K562 treated with DMSO at 1 percent for 24 hours (cell line): Measurements from ENCODE around the gene VPS13D. TPM values are rescaled to one million over a fixed set of nuclear protein-coding genes. Genes with fewer than 3 reads are reported as not detected.

Experiments
- total RNA-seq: library from RNA; unstranded; fragments of 300-600 nt; gene quantifications from 2 replicates; pipeline ENCODE4 v1.2.3, GENCODE V29; 2022; ENCODE audit warnings: low read depth; ENCODE audit not compliant: insufficient read depth

Gene VPS13D, protein sequence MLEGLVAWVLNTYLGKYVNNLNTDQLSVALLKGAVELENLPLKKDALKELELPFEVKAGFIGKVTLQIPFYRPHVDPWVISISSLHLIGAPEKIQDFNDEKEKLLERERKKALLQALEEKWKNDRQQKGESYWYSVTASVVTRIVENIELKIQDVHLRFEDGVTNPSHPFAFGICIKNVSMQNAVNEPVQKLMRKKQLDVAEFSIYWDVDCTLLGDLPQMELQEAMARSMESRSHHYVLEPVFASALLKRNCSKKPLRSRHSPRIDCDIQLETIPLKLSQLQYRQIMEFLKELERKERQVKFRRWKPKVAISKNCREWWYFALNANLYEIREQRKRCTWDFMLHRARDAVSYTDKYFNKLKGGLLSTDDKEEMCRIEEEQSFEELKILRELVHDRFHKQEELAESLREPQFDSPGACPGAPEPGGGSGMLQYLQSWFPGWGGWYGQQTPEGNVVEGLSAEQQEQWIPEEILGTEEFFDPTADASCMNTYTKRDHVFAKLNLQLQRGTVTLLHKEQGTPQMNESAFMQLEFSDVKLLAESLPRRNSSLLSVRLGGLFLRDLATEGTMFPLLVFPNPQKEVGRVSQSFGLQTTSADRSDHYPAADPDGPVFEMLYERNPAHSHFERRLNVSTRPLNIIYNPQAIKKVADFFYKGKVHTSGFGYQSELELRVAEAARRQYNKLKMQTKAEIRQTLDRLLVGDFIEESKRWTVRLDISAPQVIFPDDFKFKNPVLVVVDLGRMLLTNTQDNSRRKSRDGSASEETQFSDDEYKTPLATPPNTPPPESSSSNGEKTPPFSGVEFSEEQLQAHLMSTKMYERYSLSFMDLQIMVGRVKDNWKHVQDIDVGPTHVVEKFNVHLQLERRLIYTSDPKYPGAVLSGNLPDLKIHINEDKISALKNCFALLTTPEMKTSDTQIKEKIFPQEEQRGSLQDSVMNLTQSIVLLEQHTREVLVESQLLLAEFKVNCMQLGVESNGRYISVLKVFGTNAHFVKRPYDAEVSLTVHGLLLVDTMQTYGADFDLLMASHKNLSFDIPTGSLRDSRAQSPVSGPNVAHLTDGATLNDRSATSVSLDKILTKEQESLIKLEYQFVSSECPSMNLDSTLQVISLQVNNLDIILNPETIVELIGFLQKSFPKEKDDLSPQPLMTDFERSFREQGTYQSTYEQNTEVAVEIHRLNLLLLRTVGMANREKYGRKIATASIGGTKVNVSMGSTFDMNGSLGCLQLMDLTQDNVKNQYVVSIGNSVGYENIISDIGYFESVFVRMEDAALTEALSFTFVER (N-terminal part only)
- total RNA-seq: 20.1 and 27.5 TPM in 2 replicates

GRCh38 chr1:12229835-12230548, at the start of gene VPS13D:
Gene VPS13D, plus strand, starts transcription at chr1:12230030. Its CDS starts 4,237 bp downstream, at chr1:12234267.

Other genes starting within 250 kb of the VPS13D start
- gene MFN2, start 249.6 kb upstream of the VPS13D start, total RNA-seq: 93.2 and 95.6 TPM in 2 replicates
- gene MIIP, start 210.5 kb upstream of the VPS13D start, total RNA-seq: 130 and 160 TPM in 2 replicates
- 8.5 and 12.9 TPM in 2 replicates for gene TNFRSF8, start 166.7 kb upstream of the VPS13D start, total RNA-seq
- gene TNFRSF1B, start 63.0 kb upstream of the VPS13D start, total RNA-seq: 78.1 and 79.0 TPM in 2 replicates